Adrenal gland (tissue), 12 donors: Measurements from ENCODE around the gene NUP85. TPM values are rescaled to one million over a fixed set of nuclear protein-coding genes. Genes with fewer than 3 reads are reported as not detected.
A peak's percentile ranks its signal among the peaks of the same experiment; 100 is the strongest.

Source experiments
- DNase-seq, 7 donors: peaks; one replicate each; pipeline ENCODE4 v3.0.0-alpha.2; 2019 to 2020
- H3K27ac ChIP-seq, 5 donors: fragments of 200-600 bp; sonication (generic) in 4 of 5; 1 replicate in 3 of 5; 2 replicates in 2 of 5; pipeline versions ENCODE4 v1.5.1 to v1.8.0; 2016 to 2020; ENCODE audit warnings: mild to moderate bottlenecking in 1 of 5
- H3K27me3 ChIP-seq: fragments of 200-600 bp; 2 replicates; pipeline ENCODE4 v1.8.0; 2021
- H3K36me3 ChIP-seq, 2 donors: fragments of 200-600 bp; replicated peaks in 1 of 2; 1 replicate in 1 of 2; 2 replicates in 1 of 2; pipeline versions ENCODE4 v1.5.1 to v1.8.0; 2018 to 2022
- H3K4me1 ChIP-seq, 2 donors: fragments of 200-600 bp; replicated peaks in 1 of 2; 1 replicate in 1 of 2; 2 replicates in 1 of 2; pipeline versions ENCODE4 v1.5.1 to v1.8.0; 2018 to 2021
- H3K4me3 ChIP-seq, 4 donors: fragments of 200-600 bp; sonication (generic) in 3 of 4; one replicate each; pipeline ENCODE4 v1.5.1; 2016 to 2018
- H3K9me3 ChIP-seq, 3 donors: fragments of 200-600 bp; sonication (generic) in 1 of 3; replicated peaks in 1 of 3; 1 replicate in 2 of 3; 2 replicates in 1 of 3; pipeline versions ENCODE4 v1.5.1 to v1.8.0; 2016 to 2021
- CTCF ChIP-seq, 6 experiments: fragments of 450-650 bp in 4 of 6; fragments of 200-600 bp in 2 of 6; sonication (generic) in 1 of 6; IDR thresholded peaks; 1 replicate in 5 of 6; 2 replicates in 1 of 6; pipeline versions ENCODE4 v1.5.1 to v1.8.0; 2016 to 2021; ENCODE audit warnings: antibody characterized with exemption in 6 of 6, mild to moderate bottlenecking in 2 of 6, moderate library complexity in 1 of 6
- POLR2A ChIP-seq, 2 donors: fragments of 450-650 bp; IDR thresholded peaks; one replicate each; pipeline ENCODE4 v1.6.1; 2017; ENCODE audit warnings: antibody characterized with exemption in 2 of 2, mild to moderate bottlenecking in 2 of 2, moderate library complexity in 1 of 2
- WGBS, 4 donors: extraction: QIAGEN DNeasy Blood & Tissue Kit in 2 of 4; methylation state at CpG; one replicate each; pipeline versions ENCODE4 v1.1.5 to v1.1.7; 2013 to 2017; 5-methylcytosine and 5-hydroxymethylcytosine counted together
- intact Hi-C, 2 donors: fragments of 100-400 bp; cut with DNase I; formaldehyde crosslinking; loops; one replicate each; pipeline versions ENCODE4 v1.14.1 to v1.15.0; 2022 to 2023
- polyA plus RNA-seq, 3 donors: library from polyadenylated mRNA; stranded (reverse); fragments of 200-250 nt in 2 of 3; fragments of 350-450 nt in 1 of 3; fragmentation: Illumina TruSeq in 1 of 3; extraction: RNeasy Lipid Tissue Mini Kit (QIAGEN cat#74804) in 1 of 3; gene quantifications; one replicate each; pipeline ENCODE4 v1.2.3, GENCODE V29; 2013 to 2014
- total RNA-seq, 9 donors: library from RNA; depleted of rRNA in 4 of 9; stranded (reverse); fragments of >200 nt in 4 of 9; fragments of 120-200 nt in 1 of 9; fragmentation: NEBNext Ultra II Directional in 1 of 9; extraction: Animal tissue kit (Norgen Biotek cat#: 25700) in 1 of 9; gene quantifications; one replicate each; pipeline versions ENCODE4 v1.1.0 to v1.2.4, GENCODE V29; 2013 to 2023
- donor health status: healthy with polysubstance abuse.
- donor health status: Bipolar disorder and iron deficiency.
- donor health status: DM: yes; HTN: yes; CAD: no.
- donor health status: DM: no; HTN: no; CAD: no.
- donor health status: DM: no; HTN: no; CAD: no.
- donor health status: DM: yes; HTN: yes; CAD: no.

Gene NUP85
- total and polyA plus RNA-seq, 12 donors: 18.7 to 53.8 (median 33.5) TPM

GRCh38 chr17:75238020-75238580 is 32.6 kb downstream of the NUP85 start:
- whole genome bisulfite sequencing, 4 donors: 59 to 87% (median 86%) methylated on average over 5 to 11 of the region's 11 CpGs
- no peak for TF ChIP-seq POLR2A (IDR thresholded peaks at IDR 0.05)
- no peak for TF ChIP-seq CTCF (IDR thresholded peaks at IDR 0.05)
- Histone ChIP-seq H3K4me3 (no peak overlapping the region), H3K27ac (peak overlapping the region in 1 of 5 donors; percentile 47), H3K27me3 (no peaks in the 10 kb centered on the region), H3K4me1 (no peaks in the 10 kb centered on the region), H3K9me3 (no peaks in the 10 kb centered on the region), H3K36me3 (peaks cover 0 to 87% of the 10 kb centered on the region in 2 donors)
- DNase-seq: no peak
- intact Hi-C loops: no loop called here

GRCh38 chr17:75238684-75239191 is 33.3 kb downstream of the NUP85 start:
- intact Hi-C loops: no loop called here
- Histone ChIP-seq H3K4me1 (no peaks in the 10 kb centered on the region), H3K36me3 (peaks cover 0 to 93% of the 10 kb centered on the region in 2 donors), H3K9me3 (no peaks in the 10 kb centered on the region), H3K27me3 (no peaks in the 10 kb centered on the region), H3K4me3 (no peak overlapping the region), H3K27ac (peak overlapping the region in 1 of 5 donors; percentile 47)
- peak; percentile 61 to 72 (median 68) for TF ChIP-seq CTCF (IDR thresholded peaks at IDR 0.05)
- no peak for TF ChIP-seq POLR2A (IDR thresholded peaks at IDR 0.05)
- 43 to 59% (median 48%) methylated on average over 8 to 13 of the region's 13 CpGs for WGBS, 4 donors
- DNase-seq: peak; percentile 33 to 75 (median 64)

- Histone ChIP-seq H3K4me1 (no peaks in the 10 kb centered on the region), H3K27ac (peak overlapping the region in 1 of 5 donors; percentile 47), H3K36me3 (peaks cover 0 to 96% of the 10 kb centered on the region in 2 donors), H3K4me3 (no peak overlapping the region), H3K9me3 (no peaks in the 10 kb centered on the region), H3K27me3 (no peaks in the 10 kb centered on the region)
- TF ChIP-seq POLR2A (IDR thresholded peaks at IDR 0.05) (no peak), CTCF (IDR thresholded peaks at IDR 0.05) (no peak)
- 82 to 87% (median 86%) methylated on average over 8 to 12 of the region's 12 CpGs for WGBS, 4 donors
- no peak for DNase-seq
- intact Hi-C loops: no loop called here
Observed at GRCh38 chr17:75239214-75239613, 33.7 kb downstream of the NUP85 start.

GRCh38 chr17:75239778-75240393 is 34.4 kb downstream of the NUP85 start:
- 85 to 90% (median 89%) methylated on average over 22 to 23 of the region's 23 CpGs for WGBS, 4 donors
- DNase-seq: no peak
- Histone ChIP-seq H3K4me3 (no peak overlapping the region), H3K9me3 (no peaks in the 10 kb centered on the region), H3K27ac (peak overlapping the region in 2 of 5 donors; percentile 59 to 67), H3K27me3 (no peaks in the 10 kb centered on the region), H3K36me3 (peaks cover 0 to 96% of the 10 kb centered on the region in 2 donors), H3K4me1 (no peaks in the 10 kb centered on the region)
- intact Hi-C loops: no loop called here
- TF ChIP-seq POLR2A (IDR thresholded peaks at IDR 0.05) (no peak), CTCF (IDR thresholded peaks at IDR 0.05) (no peak)
